Left ventricle myocardium inferior (tissue), 1 donor: ENCODE data around the gene MAP3K5. TPM values are rescaled to one million over a fixed set of nuclear protein-coding genes. Genes with fewer than 3 reads are reported as not detected.

Experiments used
- DNase-seq: peaks from one replicate; pipeline ENCODE4 v3.0.0-alpha.2; 2020
- H3K27ac ChIP-seq: fragments of 200-600 bp; replicated peaks from 2 replicates; pipeline ENCODE4 v1.8.0; 2021
- H3K27me3 ChIP-seq: fragments of 200-600 bp; 2 replicates; pipeline ENCODE4 v1.8.0; 2021; ENCODE audit warnings: low read depth
- H3K36me3 ChIP-seq: fragments of 200-600 bp; 2 replicates; pipeline ENCODE4 v1.8.0; 2021
- H3K4me1 ChIP-seq: fragments of 200-600 bp; 2 replicates; pipeline ENCODE4 v1.8.0; 2021
- H3K4me3 ChIP-seq: fragments of 200-600 bp; 2 replicates; pipeline ENCODE4 v1.8.0; 2021; ENCODE audit warnings: mild to moderate bottlenecking, moderate library complexity
- H3K9me3 ChIP-seq: fragments of 200-600 bp; replicated peaks from 2 replicates; pipeline ENCODE4 v1.8.0; 2021
- intact Hi-C: fragments of 100-400 bp; cut with micrococcal nuclease; formaldehyde crosslinking; loops from one replicate; pipeline ENCODE4 v1.11.0; 2022
- total RNA-seq: library from RNA; stranded (reverse); fragmentation: NEBNext Ultra II Directional; extraction: Animal tissue kit (Norgen Biotek cat#: 25700); gene quantifications from one replicate; pipeline ENCODE4 v1.2.1, GENCODE V29; 2021
- TF ChIP-seq, protein P1 (sequence below): fragments of 200-600 bp; IDR thresholded peaks from 2 replicates; pipeline ENCODE4 v1.8.0; 2021; ENCODE audit warnings: antibody characterized with exemption, mild to moderate bottlenecking, borderline replicate concordance
- donor health status: DM: no; HTN: yes; CAD: no; lungs with severe emphysema.

The MAP3K5 gene
- total RNA-seq, 1 donor from 2014 or later: 44.1 TPM

DNA sequence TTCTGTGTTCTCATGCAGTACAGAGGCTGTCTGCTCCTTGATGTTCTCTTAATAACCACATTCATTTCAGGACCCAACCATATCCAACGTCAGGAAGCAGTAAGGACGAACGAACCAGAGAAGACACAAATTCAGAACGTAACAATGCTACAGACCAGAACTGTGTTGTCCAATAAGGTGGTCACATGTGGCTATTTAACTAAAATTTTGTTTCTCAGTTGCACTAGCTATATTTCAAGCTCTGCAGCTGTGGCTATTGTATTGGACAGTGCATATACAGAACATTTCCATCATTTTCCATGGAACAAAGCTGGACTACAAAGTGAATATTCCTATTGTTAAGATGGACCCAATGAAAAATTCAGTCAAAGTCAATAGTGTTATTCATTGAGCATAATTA, 269.1 kb downstream of the MAP3K5 start:
- H3K27ac ChIP-seq: no peak overlapping the region
- no peak overlapping the region for H3K4me3 ChIP-seq
- no peak for DNase-seq
- peaks cover 8% of the 10 kb centered on the region for H3K4me1 ChIP-seq
- intact Hi-C loops: no loop called here
- no peaks in the 10 kb centered on the region for H3K36me3 ChIP-seq
- H3K9me3 ChIP-seq: no peaks in the 10 kb centered on the region
- peaks cover 21% of the 10 kb centered on the region for H3K27me3 ChIP-seq
- TF ChIP-seq, protein P1, sequence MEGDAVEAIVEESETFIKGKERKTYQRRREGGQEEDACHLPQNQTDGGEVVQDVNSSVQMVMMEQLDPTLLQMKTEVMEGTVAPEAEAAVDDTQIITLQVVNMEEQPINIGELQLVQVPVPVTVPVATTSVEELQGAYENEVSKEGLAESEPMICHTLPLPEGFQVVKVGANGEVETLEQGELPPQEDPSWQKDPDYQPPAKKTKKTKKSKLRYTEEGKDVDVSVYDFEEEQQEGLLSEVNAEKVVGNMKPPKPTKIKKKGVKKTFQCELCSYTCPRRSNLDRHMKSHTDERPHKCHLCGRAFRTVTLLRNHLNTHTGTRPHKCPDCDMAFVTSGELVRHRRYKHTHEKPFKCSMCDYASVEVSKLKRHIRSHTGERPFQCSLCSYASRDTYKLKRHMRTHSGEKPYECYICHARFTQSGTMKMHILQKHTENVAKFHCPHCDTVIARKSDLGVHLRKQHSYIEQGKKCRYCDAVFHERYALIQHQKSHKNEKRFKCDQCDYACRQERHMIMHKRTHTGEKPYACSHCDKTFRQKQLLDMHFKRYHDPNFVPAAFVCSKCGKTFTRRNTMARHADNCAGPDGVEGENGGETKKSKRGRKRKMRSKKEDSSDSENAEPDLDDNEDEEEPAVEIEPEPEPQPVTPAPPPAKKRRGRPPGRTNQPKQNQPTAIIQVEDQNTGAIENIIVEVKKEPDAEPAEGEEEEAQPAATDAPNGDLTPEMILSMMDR: no peak

DNA sequence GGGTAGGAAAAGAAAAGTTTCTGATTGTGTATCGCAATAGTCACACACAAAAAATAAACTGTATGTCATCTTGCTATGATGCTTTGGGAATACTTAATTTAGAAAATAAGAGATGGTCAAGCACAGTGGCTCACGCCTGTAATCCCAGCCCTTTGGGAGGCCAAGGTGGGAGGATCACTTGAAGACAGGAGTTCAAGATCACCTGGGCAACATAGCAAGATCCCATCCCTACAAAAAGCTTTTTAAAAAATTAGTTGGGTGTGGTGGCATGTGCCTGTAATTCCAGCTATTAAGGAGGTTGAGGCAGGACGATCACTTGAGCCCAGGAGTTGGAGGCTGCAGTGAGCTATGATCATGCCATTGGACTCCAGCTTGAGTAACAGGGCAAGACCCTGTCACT, 269.6 kb downstream of the MAP3K5 start:
- no peaks in the 10 kb centered on the region for H3K36me3 ChIP-seq
- TF ChIP-seq, protein P1: no peak
- intact Hi-C loops: no loop called here

DNA sequence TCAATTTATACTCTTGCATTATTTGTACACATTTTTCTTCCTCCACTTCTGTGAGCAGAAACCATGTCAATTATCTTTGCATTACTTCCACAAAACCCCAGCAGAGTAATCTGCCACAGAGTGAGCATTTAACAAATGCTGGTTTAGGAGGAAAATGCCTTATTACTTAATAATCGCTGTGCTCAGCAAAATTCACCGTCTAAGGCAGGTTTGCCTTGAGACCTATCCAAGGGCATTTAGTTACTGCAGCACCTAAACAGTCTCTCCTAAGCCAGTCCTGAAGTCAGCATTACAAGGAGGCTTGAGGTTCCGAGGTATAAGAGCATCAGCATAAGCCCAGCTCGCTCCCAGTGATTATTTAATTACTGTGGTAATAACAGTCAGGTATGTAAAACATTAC, 270.4 kb downstream of the MAP3K5 start:
- Histone ChIP-seq H3K9me3 (no peaks in the 10 kb centered on the region), H3K4me1 (peaks cover 8% of the 10 kb centered on the region), H3K27ac (no peak overlapping the region), H3K27me3 (peaks cover 24% of the 10 kb centered on the region), H3K4me3 (no peak overlapping the region), H3K36me3 (no peaks in the 10 kb centered on the region)
- intact Hi-C loops: no loop called here
- DNase-seq: no peak
- TF ChIP-seq, protein P1: no peak

More for the DNA sequence above, 269.6 kb downstream of the MAP3K5 start:
- Histone ChIP-seq H3K27me3 (peaks cover 24% of the 10 kb centered on the region), H3K9me3 (no peaks in the 10 kb centered on the region), H3K4me1 (peaks cover 8% of the 10 kb centered on the region), H3K27ac (no peak overlapping the region), H3K4me3 (no peak overlapping the region)
- no peak for DNase-seq

DNA sequence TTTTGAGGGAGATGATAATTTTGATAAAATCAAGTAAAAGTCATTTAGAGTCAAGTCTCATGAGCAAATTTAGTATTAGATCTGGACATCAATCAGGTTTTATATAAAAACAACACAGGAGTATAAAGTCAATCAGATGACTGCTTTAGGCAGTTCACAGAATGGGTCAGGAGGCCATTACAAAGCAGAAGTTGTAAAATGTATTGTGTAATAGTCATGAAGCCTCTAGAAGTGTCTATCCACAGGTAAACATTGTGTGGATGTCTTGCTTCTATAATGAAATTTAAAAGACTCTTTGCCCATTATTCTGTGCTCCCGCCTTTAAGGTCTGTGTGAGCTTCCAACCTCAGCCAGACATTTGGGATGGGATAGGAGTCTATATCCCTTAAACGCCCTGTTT, 270.9 kb downstream of the MAP3K5 start:
- Histone ChIP-seq H3K27ac (no peak overlapping the region), H3K4me3 (no peak overlapping the region), H3K9me3 (no peaks in the 10 kb centered on the region), H3K4me1 (peaks cover 3% of the 10 kb centered on the region), H3K36me3 (no peaks in the 10 kb centered on the region), H3K27me3 (peaks cover 24% of the 10 kb centered on the region)
- intact Hi-C loops: no loop called here
- DNase-seq: no peak
- TF ChIP-seq, protein P1: no peak

DNA sequence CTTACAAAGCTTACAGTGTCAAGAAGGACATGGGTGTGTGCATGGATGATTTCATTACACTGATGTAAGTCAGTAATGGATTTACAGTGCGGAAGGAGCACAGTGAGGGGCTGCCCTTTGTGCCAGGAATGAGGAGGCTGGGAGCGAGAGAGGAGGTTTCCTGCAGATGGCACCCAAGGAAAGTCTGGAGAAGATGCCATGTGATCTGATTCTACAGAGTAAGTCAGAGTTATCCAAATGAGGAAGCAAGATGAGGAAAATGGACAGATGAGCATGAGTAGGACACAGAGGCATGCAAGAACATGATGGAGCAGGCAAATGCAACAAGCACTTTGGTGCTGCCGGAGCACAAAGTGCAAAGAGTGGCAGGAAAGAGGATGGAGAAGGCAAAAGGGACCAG, 271.8 kb downstream of the MAP3K5 start:
- Histone ChIP-seq H3K4me3 (no peak overlapping the region), H3K9me3 (no peaks in the 10 kb centered on the region), H3K27ac (no peak overlapping the region), H3K27me3 (peaks cover 24% of the 10 kb centered on the region), H3K36me3 (no peaks in the 10 kb centered on the region), H3K4me1 (no peaks in the 10 kb centered on the region)
- intact Hi-C loops: no loop called here
- TF ChIP-seq, protein P1: no peak
- DNase-seq: no peak

DNA sequence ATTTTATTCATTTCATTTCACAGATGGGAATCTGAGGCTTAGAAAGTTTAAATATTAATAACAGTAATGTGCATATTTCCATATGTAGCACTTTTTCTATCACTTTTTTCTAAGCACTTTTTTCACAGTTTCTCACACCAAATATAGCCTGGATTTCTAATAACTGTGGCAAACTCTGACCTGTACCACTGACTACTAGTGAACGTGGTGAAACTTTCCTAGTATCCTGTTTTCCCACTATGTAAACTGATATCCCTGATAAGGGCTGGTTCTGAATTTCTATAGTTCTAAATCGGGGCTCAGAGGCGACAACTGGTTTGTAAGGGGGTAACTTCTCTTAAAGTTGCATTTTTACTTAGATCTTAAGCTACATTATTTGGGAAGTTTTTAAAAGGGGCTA, 274.7 kb downstream of the MAP3K5 start:
- H3K27me3 ChIP-seq: peaks cover 20% of the 10 kb centered on the region
- TF ChIP-seq, protein P1: no peak
- intact Hi-C loops: no loop called here
- H3K4me3 ChIP-seq: no peak overlapping the region
- no peaks in the 10 kb centered on the region for H3K4me1 ChIP-seq
- no peaks in the 10 kb centered on the region for H3K9me3 ChIP-seq
- no peak for DNase-seq
- H3K36me3 ChIP-seq: no peaks in the 10 kb centered on the region
- H3K27ac ChIP-seq: no peak overlapping the region
